ENCODE results near the gene IL1RL2. TPM values are rescaled to one million over a fixed set of nuclear protein-coding genes. Genes with fewer than 3 reads are reported as not detected.

IL1RL2 gene
- total RNA-seq, result not detected

- no peak for DNase-seq
Observed at GRCh38 chr2:102186791-102187495, at the start of gene IL1RL2. IL1RL2 (plus strand) TSS chr2:102187023; CDS start chr2:102187868, 845 bp downstream.

GRCh38 chr2:102137138-102137537, 49.7 kb upstream of the IL1RL2 start:
- no peak for DNase-seq

- no peak for DNase-seq
Observed at GRCh38 chr2:102138331-102138730, 48.5 kb upstream of the IL1RL2 start.

DNA sequence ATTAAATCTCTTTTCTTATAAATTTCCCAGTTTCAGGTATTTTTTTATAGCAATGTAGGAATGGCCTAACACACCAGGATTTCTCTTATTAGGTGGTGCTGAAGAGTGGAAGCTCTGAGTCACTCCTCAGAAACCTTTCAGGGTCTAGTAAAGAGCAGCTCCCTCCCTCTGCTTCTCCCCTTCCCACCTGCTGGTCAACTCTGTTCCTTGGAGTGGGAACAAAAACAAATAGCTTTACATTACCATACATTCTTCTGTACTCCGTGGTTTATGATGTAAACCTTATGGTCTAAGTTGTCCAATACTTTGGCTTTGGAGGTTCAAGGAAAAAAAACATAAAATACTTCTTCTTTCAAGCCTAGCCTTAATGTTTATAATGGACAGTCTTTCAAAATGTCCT, 47.0 kb upstream of the IL1RL2 start:
- DNase-seq, result no peak

- DNase-seq, result no peak
Observed at GRCh38 chr2:102140377-102140776, 46.4 kb upstream of the IL1RL2 start.

- no peak for DNase-seq
Observed at GRCh38 chr2:102141011-102141943, 45.5 kb upstream of the IL1RL2 start.

DNA sequence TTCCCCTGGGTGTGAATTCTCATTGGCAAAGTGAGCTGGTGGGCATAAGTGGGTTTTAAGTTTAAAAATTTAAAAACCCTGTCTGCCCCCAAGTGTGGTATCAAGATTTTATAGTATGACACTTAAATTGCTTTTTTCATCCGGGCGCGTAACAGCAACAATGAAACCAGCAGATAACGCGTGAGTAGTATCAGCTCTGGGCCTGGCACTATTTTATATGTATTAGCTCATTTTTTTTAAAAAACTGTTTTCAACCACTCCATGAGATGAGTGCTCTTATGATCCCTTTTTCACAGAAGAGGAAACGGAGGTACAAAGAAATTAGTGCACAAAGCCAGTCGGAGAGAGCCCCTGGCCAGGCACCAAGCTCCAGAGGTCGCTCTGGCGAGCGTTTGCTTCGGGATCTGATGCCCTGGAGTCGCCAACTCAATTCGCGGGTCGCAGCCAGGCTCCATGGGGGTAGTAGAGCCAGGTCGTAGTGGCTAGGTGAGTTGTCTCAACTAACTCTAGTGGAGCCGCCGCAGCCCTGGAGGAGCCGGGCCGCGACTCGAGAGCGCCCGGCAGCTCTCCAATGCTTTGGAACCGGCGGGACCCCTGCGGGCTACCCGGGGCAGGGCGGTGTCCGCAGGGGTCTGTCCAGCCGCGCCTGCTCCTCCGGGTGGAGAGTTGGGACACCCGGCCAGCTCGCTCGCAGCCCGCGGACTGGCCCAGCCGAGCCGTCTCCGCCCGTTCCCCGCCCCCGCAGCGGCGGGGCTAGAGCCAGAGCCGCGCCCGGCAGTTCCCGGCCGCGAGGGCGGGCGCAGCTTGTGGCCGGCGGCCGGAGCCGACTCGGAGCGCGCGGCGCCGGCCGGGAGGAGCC, 44.6 kb upstream of the IL1RL2 start, which contains the start of gene IL1R1:
TSS of gene IL1R1 (plus strand) at position 777 of the 859 bp plus-strand sequence. CDS start 14,979 bp downstream, outside the sequence.
- no peak for DNase-seq

DNA sequence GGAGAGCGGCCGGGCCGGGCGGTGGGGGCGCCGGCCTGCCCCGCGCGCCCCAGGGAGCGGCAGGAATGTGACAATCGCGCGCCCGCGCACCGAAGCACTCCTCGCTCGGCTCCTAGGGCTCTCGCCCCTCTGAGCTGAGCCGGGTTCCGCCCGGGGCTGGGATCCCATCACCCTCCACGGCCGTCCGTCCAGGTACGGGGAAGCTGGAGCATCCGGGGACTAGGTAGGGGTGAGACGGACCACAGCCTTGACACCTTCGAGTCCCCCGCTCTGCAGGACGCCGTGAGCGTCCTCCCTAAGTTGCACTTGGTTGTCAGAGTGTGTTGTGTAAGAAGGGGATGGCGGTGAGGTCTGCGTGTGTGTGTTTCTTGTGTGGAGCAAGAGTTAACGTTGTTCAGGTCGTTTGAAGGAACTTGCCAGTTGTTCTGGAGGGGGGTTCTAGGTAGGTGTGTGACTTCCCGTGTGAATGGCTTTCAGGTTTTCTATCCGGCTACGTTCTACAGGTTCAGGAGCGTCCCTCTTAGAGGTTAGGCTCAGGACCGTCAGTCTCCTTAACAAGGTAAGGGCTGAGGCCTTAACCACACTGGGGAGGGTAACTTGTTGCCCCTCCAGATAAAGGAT, 43.9 kb upstream of the IL1RL2 start:
- DNase-seq, result no peak

DNA sequence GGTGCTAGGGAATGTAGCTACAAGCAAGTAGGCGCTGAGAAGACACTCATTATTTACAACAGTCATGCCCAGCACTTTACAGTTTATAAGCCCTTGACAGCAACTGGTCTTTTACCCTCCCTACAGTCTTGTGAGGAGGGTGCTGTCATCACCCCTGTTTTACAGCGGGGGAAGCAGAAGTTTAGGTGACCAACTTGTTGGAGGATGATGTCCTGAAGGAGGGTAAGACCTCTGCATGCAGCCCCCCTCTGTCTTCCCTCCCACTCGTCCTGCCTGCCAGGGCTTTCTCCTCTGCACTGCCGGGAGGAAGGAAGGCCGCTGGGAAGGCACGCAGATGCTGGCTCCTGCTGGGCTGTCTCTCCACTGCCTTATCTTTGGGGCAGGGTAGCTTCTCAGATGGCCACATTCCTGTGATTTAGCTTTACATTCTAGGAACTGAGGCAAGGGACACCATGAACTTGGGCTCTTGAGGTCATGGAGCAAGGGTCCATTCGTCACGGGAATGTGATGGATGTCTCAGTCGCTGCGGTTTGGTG, 43.3 kb upstream of the IL1RL2 start:
- no peak for DNase-seq

- DNase-seq, result no peak
Observed at GRCh38 chr2:102144128-102144527, 42.7 kb upstream of the IL1RL2 start.

- DNase-seq, result no peak
Observed at GRCh38 chr2:102145107-102145506, 41.7 kb upstream of the IL1RL2 start.

GRCh38 chr2:102145934-102146333, 40.9 kb upstream of the IL1RL2 start:
- DNase-seq, result no peak

DNA sequence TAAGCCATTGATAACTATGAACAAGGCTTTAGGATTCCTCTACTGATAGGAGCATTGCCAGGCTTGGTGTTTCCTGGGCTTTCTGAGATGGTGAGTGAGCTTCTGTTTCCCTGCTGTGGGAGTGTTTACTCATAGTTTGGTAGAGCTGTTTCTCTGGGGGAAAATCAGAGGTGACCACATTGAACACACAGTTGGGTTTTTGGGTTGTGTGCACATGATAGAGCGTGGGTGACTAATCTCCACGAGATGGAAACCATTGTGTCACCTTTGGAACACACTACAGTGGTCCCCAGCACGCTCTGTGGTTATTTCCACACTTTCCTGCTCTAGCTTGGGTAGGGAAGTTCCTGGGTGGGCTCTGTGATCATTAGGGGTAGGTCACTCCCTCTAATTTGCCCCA, 38.9 kb upstream of the IL1RL2 start:
- no peak for DNase-seq

DNA sequence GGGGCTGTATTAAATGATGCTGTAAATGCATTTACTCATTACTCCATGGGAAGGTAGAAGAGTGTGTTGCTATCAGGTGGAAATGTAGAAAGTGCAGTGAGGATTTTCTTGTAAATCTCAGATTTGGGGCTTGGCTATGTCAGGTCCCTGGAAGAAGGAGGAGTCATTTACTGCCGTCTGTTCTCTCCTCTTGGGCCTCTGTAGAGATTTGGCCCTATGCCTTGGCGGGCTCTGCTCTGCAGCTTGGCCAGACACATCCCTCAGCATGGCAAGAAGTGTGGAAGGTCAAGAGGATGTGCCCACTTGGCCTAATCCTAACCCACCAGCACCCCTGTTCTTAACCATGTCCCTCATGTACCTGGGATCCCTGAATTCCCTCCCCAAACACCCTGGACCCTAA, 37.6 kb upstream of the IL1RL2 start:
- no peak for DNase-seq

DNA sequence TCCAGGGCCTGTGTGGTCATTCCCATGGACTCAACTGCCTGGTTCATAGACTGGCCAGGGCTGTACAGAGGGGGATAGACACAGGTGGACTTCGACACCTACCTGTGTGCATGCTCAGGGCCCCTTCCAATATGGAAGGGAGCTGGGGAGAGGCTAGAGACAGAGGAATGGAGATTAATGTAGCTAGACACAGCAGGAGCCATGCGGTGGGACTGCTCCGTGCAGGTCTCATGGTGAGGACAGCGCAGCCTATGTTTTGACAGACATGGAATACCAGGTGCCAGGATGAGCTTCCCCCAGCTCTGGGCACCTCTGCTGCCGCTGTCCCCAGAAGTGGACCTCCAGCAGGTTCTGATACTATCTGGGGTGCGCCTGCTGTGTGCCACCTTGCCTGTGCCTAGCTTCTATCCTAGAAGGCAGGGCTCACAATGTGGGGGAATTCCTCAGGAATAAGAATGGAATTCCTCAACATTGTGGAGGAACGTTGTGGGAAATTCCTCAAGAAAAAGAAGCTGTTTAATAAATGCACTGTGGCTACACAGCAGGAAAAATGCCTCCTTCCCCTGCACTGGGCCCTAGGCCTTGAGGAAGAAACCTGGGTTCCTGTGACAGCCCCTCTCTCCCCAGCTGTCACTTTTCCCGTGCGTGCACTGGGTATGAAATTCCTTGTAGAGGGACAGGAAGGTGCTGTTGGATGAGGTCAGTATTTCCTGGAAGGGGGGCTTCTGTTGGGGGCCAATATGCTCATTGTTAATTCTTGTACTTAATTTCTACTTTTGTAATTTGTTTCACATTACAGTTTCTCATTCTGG, 37.0 kb upstream of the IL1RL2 start:
- DNase-seq, result no peak

GRCh38 chr2:102154364-102154763, 32.5 kb upstream of the IL1RL2 start:
- no peak for DNase-seq

DNA sequence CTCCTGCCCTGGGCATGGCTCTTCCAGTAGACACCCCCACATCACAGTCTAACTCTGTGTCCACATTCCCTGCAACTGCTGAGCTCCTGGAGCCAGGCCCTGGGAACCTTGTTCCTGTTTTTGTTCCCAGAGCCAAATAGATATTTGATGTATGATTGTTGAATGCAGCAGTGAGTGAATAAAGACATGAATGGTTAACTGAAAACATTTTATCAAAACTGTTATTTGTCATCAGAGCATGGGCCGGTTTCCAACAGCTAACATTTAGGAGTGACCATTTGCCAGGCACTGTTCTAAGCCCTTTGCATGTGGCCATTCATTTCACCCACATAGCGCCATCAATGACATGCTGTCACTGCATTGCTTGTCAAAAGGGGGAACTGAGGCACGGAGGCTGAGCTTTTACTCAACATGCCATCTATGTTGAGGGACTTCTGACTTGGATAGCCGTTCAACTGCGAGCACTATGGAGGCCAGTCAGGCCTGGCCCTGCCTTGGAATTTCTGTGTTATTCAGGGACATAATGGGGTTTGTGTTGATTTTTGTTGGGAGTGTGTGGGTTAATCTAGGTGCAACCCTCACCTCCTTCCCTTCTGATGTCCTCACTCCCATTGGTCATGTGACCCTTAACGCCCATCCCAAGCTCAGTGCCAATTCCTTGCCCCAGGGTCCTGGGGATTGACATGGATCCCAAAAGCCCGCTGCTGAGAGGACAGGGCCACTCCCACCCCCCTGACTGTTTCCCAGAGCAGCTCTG, 31.7 kb upstream of the IL1RL2 start:
- no peak for DNase-seq

DNA sequence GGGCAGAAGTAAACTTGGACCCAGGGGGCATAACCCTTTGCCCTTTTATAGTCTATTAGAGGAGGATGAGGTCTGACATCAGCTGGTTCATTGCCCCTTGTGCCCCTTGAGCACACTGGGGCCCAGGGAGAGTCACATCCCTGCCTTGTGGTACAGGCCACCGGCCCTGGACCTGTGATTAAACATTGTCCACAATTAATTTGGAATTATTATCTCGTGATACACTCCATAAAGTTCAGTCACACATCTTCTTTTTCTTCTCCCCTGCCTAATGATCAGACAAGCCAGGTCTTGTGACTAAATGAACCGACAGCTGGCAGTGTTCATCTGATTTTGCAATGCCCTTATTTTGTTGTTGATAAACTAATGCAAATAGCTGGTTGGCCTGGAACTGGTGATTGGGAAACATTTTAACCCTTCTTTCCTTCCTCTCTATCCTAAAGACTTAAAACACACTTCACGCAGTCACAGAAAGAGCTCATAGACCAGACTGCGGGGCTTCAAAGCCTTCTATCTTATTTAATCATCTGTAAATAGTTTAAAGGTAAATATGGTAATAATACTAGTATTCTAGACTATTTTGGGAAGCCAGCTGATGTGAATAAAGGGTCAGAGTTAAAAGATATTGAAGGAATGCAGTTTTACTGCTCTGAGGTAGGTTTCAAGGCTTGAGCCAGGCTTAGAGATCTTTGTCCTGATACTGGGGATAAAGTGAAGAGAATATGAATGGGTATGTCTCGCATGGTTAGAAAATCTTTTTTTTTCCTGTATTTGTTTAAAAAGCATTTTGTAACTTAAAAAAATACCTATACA, 30.9 kb upstream of the IL1RL2 start:
- no peak for DNase-seq

- DNase-seq, result no peak
Observed at GRCh38 chr2:102158011-102158755, 28.6 kb upstream of the IL1RL2 start.
